HepG2 (cell line): ENCODE measurements around the gene MED9. TPM values are rescaled to one million over a fixed set of nuclear protein-coding genes. Genes with fewer than 3 reads are reported as not detected.

Source experiments
- ATM ChIP-seq: fragments of 450-650 bp; IDR thresholded peaks from 2 replicates; pipeline ENCODE4 v1.7.1; 2017; ENCODE audit warnings: mild to moderate bottlenecking, borderline replicate concordance
- BATF2 ChIP-seq: sonication (generic); formaldehyde crosslinking; IDR thresholded peaks from 2 replicates; pipeline ENCODE4 v1.8.0; 2022; ENCODE audit warnings: mild to moderate bottlenecking, missing genetic modification reagents, moderate library complexity
- CBFB ChIP-seq: sonication (generic); formaldehyde crosslinking; IDR thresholded peaks from 2 replicates; pipeline ENCODE4 v1.4.0; 2020; ENCODE audit warnings: missing genetic modification reagents
- HMG20B ChIP-seq: conservative IDR thresholded peaks from 2 replicates; pipeline ENCODE4 v1.6.1; 2016; ENCODE audit warnings: missing genetic modification reagents, missing compliant biosample characterization
- IRF2 ChIP-seq: IDR thresholded peaks from 2 replicates; pipeline ENCODE4 v1.6.1; 2018; ENCODE audit warnings: missing genetic modification reagents, missing compliant biosample characterization
- JARID2 ChIP-seq: sonication (generic); formaldehyde crosslinking; IDR thresholded peaks from 2 replicates; pipeline ENCODE4 v1.8.1; 2023; ENCODE audit warnings: missing genetic modification reagents, inconsistent platforms; ENCODE audit not compliant: insufficient replicate concordance
- MEIS2 ChIP-seq: sonication (generic); formaldehyde crosslinking; IDR thresholded peaks from 2 replicates; pipeline ENCODE4 v1.9.0; 2021; ENCODE audit warnings: mild to moderate bottlenecking, missing genetic modification reagents
- ONECUT2 ChIP-seq: sonication (generic); formaldehyde crosslinking; IDR thresholded peaks from 2 replicates; pipeline ENCODE4 v1.4.0; 2020; ENCODE audit warnings: missing genetic modification reagents
- REST ChIP-seq, 2 experiments: IDR thresholded peaks; 2 replicates each; pipeline ENCODE4 v1.6.1; 2011 to 2012; ENCODE audit warnings: low read length in 2 of 2, borderline replicate concordance in 1 of 2, low read depth in 1 of 2, mild to moderate bottlenecking in 1 of 2, moderate library complexity in 1 of 2
- RFX5 ChIP-seq: IDR thresholded peaks from 2 replicates; pipeline ENCODE4 v1.6.1; 2011; ENCODE audit warnings: low read depth, low read length, improper control_type of control experiment
- SMC3 ChIP-seq: IDR thresholded peaks from 2 replicates; pipeline ENCODE4 v1.6.1; 2011; ENCODE audit warnings: low read length, improper control_type of control experiment
- SP140L ChIP-seq: sonication (generic); formaldehyde crosslinking; IDR thresholded peaks from 2 replicates; pipeline ENCODE4 v1.4.0; 2020; ENCODE audit warnings: missing genetic modification reagents, borderline replicate concordance
- STAT5B ChIP-seq: sonication (generic); formaldehyde crosslinking; IDR thresholded peaks from 2 replicates; pipeline ENCODE4 v1.4.0; 2020; ENCODE audit warnings: missing genetic modification reagents
- ZEB1 ChIP-seq: IDR thresholded peaks from 2 replicates; pipeline ENCODE4 v1.6.1; 2012; ENCODE audit warnings: mild to moderate bottlenecking, low read depth, inconsistent platforms; ENCODE audit not compliant: insufficient replicate concordance
- ZFP1 ChIP-seq: IDR thresholded peaks from 2 replicates; pipeline ENCODE4 v1.6.1; 2016
- ZNF251 ChIP-seq: sonication (generic); formaldehyde crosslinking; IDR thresholded peaks from 2 replicates; pipeline ENCODE4 v1.9.0; 2021; ENCODE audit warnings: mild to moderate bottlenecking, missing genetic modification reagents
- ZNF335 ChIP-seq: sonication (generic); formaldehyde crosslinking; IDR thresholded peaks from 2 replicates; pipeline ENCODE4 v1.4.0; 2020; ENCODE audit warnings: missing genetic modification reagents
- ZNF607 ChIP-seq: sonication (generic); formaldehyde crosslinking; IDR thresholded peaks from 2 replicates; pipeline ENCODE4 v1.5.1; 2020; ENCODE audit warnings: missing genetic modification reagents, mild to moderate bottlenecking, borderline replicate concordance
- ZNF652 ChIP-seq: IDR thresholded peaks from 2 replicates; pipeline ENCODE4 v1.6.1; 2016; ENCODE audit warnings: low read depth, borderline replicate concordance
- ZNF761 ChIP-seq: sonication (generic); formaldehyde crosslinking; conservative IDR thresholded peaks from 2 replicates; pipeline ENCODE4 v1.4.0; 2020; ENCODE audit warnings: mild to moderate bottlenecking, missing genetic modification reagents
- ZNF878 ChIP-seq: sonication (generic); formaldehyde crosslinking; IDR thresholded peaks from 2 replicates; pipeline ENCODE4 v1.8.1; 2023; ENCODE audit warnings: mild to moderate bottlenecking, missing genetic modification reagents, moderate library complexity
- polyA plus RNA-seq, 8 experiments: library from polyadenylated mRNA; depleted of rRNA in 3 of 8; stranded (reverse) in 7 of 8; unstranded in 1 of 8; fragments of >200 nt; fragmentation: Illumina TruSeq in 4 of 8; extraction: Trizol in 4 of 8; gene quantifications; 2 replicates each; pipeline versions ENCODE4 v1.2.1 to v1.2.3, GENCODE V29; 2011 to 2016; ENCODE audit warnings: low read depth in 4 of 8, missing spikeins in 1 of 8, mixed read lengths in 1 of 8; ENCODE audit not compliant: insufficient read depth in 1 of 8
- total RNA-seq, 5 experiments: library from RNA; depleted of rRNA; stranded (reverse); fragments of >200 nt; fragmentation: Illumina TruSeq; extraction: Trizol; gene quantifications; 2 replicates each; pipeline ENCODE4 v1.2.3, GENCODE V29; 2016; ENCODE audit warnings: low read depth in 1 of 5
- TF ChIP-seq, protein P1 (sequence below): sonication (generic); formaldehyde crosslinking; IDR thresholded peaks from 2 replicates; pipeline ENCODE4 v1.8.0; 2022; ENCODE audit warnings: missing genetic modification reagents, mild to moderate bottlenecking, inconsistent platforms, borderline replicate concordance
- TF ChIP-seq, protein P2 (sequence below): IDR thresholded peaks from 2 replicates; pipeline ENCODE4 v1.6.1; 2016; ENCODE audit warnings: low read depth

The MED9 gene
- total and polyA plus RNA-seq, 2 of the 13 experiments (the other 11 are each of a cell fraction or from before 2014, with no cell fraction given): 11.9 to 15.1 TPM

DNA sequence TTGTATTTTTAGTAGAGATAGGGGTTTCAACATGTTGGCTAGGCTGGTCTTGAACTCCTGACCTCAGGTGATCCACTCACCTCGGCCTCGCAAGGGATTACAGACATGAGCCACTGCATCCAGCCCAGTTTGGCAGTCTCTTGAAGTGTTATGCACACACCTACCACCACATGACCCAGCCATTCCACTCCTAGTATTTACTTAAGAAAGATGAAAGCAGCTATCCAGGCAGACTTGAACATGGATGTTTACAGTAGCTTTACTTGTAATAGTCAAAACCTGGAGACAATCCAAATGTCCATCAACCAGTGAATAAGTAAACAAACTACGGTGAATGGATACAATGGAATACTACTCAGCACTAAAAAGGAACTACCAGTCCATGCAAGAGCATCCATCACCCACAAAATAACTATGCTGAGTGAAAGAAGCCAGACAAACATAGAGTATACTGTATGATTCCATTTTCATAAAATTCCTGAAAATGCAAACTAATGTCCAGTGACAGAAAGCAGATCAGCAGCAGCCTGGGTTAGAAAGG is 57.2 kb downstream of the MED9 start (continued):
- TF ChIP-seq ZNF335 (CRISPR knock-in tag) (0 out of 2 replicates have a peak, but pooled peaks have one; percentile 47), ZNF652 (no peak; the same call in 1 of the 2 replicates), STAT5B (CRISPR knock-in tag) (no peak), ZFP1 (CRISPR knock-in tag) (no peak; the same call in 1 of the 2 replicates), JARID2 (CRISPR knock-in tag) (no peak), BATF2 (CRISPR knock-in tag) (no peak), HMG20B (peak; percentile 96), SP140L (0 out of 2 replicates have a peak, but pooled peaks have one; percentile 29), ZNF251 (CRISPR knock-in tag) (no peak), ONECUT2 (CRISPR knock-in tag) (no peak), ZEB1 (peak; percentile 73), SMC3 (no peak), IRF2 (CRISPR knock-in tag) (peak; percentile 84), ATM (peak; percentile 56; the same call in 1 of the 2 replicates), ZNF761 (0 out of 2 replicates have a peak, but pooled peaks have one; percentile 60), CBFB (CRISPR knock-in tag) (peak; percentile 54; the same call in 1 of the 2 replicates), ZNF607 (CRISPR knock-in tag) (no peak), MEIS2 (peak; percentile 99), REST (IDR thresholded peaks at IDR 0.05; ENCODE audit: borderline replicate concordance in 1 of 2, low read depth in 1 of 2, low read length in 2 of 2) (peak in 1 of 2 experiments; percentile 67; a peak in 1 of 4 replicates), ZNF878 (CRISPR knock-in tag) (peak; percentile 90; the same call in 1 of the 2 replicates), RFX5 (no peak)
- TF ChIP-seq, protein P1, sequence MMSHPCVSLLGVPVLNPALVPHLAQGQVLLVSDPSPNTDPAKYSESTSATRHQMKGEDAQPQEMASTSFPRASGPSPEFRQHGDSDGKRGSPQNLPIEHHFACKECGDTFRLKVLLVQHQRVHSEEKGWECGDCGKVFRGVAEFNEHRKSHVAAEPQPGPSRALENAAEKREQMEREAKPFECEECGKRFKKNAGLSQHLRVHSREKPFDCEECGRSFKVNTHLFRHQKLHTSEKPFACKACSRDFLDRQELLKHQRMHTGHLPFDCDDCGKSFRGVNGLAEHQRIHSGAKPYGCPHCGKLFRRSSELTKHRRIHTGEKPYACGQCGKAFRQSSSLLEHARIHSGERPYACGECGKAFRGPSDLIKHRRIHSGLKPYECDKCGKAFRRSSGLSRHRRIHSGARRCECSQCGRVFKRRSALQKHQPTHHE (CRISPR knock-in tag): peak; percentile 95; the same call in 1 of the 2 replicates
- TF ChIP-seq, protein P2, sequence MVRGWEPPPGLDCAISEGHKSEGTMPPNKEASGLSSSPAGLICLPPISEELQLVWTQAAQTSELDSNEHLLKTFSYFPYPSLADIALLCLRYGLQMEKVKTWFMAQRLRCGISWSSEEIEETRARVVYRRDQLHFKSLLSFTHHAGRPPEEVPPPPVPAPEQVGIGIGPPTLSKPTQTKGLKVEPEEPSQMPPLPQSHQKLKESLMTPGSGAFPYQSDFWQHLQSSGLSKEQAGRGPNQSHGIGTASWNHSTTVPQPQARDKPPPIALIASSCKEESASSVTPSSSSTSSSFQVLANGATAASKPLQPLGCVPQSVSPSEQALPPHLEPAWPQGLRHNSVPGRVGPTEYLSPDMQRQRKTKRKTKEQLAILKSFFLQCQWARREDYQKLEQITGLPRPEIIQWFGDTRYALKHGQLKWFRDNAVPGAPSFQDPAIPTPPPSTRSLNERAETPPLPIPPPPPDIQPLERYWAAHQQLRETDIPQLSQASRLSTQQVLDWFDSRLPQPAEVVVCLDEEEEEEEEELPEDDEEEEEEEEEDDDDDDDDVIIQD (CRISPR knock-in tag): peak; percentile 81; the same call in 1 of the 2 replicates
